CD8-positive, alpha-beta memory T cell (primary cell): ENCODE data around the gene LRBA. TPM values are rescaled to one million over a fixed set of nuclear protein-coding genes. Genes with fewer than 3 reads are reported as not detected.

Experiments used
- CTCF ChIA-PET: fragments of 350-600 bp; sonication (Branson Sonifier 250); formaldehyde crosslinking; loops from one replicate; lab custom pipeline; 2021; ENCODE audit warnings: antibody characterized with exemption; lab: Charles Lee
- POLR2A ChIA-PET: fragments of 350-600 bp; sonication (Branson Sonifier 250); formaldehyde crosslinking; loops from one replicate; lab custom pipeline; 2021; ENCODE audit warnings: antibody characterized with exemption; lab: Charles Lee
- DNase-seq, 5 donors: peaks; one replicate each; pipeline versions ENCODE4 v3.0.0 to v3.0.0-alpha.2; 2020 to 2022; ENCODE audit warnings: mixed read lengths in 1 of 5
- H3K27ac ChIP-seq: one replicate; pipeline ENCODE4 v1.7.0; 2013; ENCODE audit warnings: low read depth, mild to moderate bottlenecking, low read length, moderate library complexity
- H3K27me3 ChIP-seq: 2 replicates; pipeline ENCODE4 v1.7.0; 2013; ENCODE audit warnings: low read length, mild to moderate bottlenecking; ENCODE audit not compliant: insufficient read depth, poor library complexity, severe bottlenecking
- H3K36me3 ChIP-seq: 2 replicates; pipeline ENCODE4 v1.7.0; 2013; ENCODE audit warnings: mild to moderate bottlenecking, low read length, moderate library complexity; ENCODE audit not compliant: insufficient read depth
- H3K4me1 ChIP-seq: 2 replicates; pipeline ENCODE4 v1.7.0; 2013; ENCODE audit warnings: mild to moderate bottlenecking, low read length, moderate library complexity; ENCODE audit not compliant: insufficient read depth
- H3K4me3 ChIP-seq: 2 replicates; pipeline ENCODE4 v1.7.0; 2013; ENCODE audit warnings: mild to moderate bottlenecking, low read length
- H3K9me3 ChIP-seq: 2 replicates; pipeline ENCODE4 v1.7.0; 2013; ENCODE audit warnings: mild to moderate bottlenecking, low read length
- H3K27ac Mint-ChIP-seq, 8 donors: one replicate each; pipeline ENCODE4 v1.8.0; 2020 to 2021; ENCODE audit warnings: mixed read lengths in 8 of 8, mild to moderate bottlenecking in 6 of 8, inconsistent platforms in 3 of 8, moderate library complexity in 3 of 8
- H3K27me3 Mint-ChIP-seq, 2 donors: one replicate each; pipeline ENCODE4 v1.8.0; 2020 to 2021; ENCODE audit warnings: mixed read lengths in 2 of 2, mild to moderate bottlenecking in 1 of 2, moderate library complexity in 1 of 2
- H3K36me3 Mint-ChIP-seq, 3 donors: one replicate each; pipeline ENCODE4 v1.8.0; 2020 to 2021; ENCODE audit warnings: mixed read lengths in 3 of 3, inconsistent platforms in 1 of 3, mild to moderate bottlenecking in 1 of 3
- H3K4me1 Mint-ChIP-seq, 3 donors: one replicate each; pipeline ENCODE4 v1.8.0; 2020 to 2021; ENCODE audit warnings: mixed read lengths in 3 of 3, inconsistent platforms in 1 of 3, mild to moderate bottlenecking in 1 of 3
- H3K4me3 Mint-ChIP-seq, 7 donors: one replicate each; pipeline ENCODE4 v1.8.0; 2020 to 2021; ENCODE audit warnings: mixed read lengths in 7 of 7, mild to moderate bottlenecking in 6 of 7, moderate library complexity in 4 of 7, inconsistent platforms in 2 of 7
- H3K9me3 Mint-ChIP-seq, 5 donors: one replicate each; pipeline ENCODE4 v1.8.0; 2020 to 2022; ENCODE audit warnings: mixed read lengths in 5 of 5, mild to moderate bottlenecking in 3 of 5, moderate library complexity in 2 of 5, inconsistent platforms in 1 of 5
- polyA plus RNA-seq: library from polyadenylated mRNA; unstranded; fragments of 300-500 nt; fragmentation: Illumina TruSeq; gene quantifications from one replicate; pipeline ENCODE4 v1.2.3, GENCODE V29; 2021
- total RNA-seq, 2 experiments: library from RNA; stranded (reverse); gene quantifications; one replicate each; pipeline ENCODE4 v1.2.3, GENCODE V29; 2021

LRBA gene
- total and polyA plus RNA-seq, 3 experiments from 2014 or later, result 25.9 to 61.9 (median 56.4) TPM

- Histone ChIP-seq H3K27ac (no peak overlapping the region), H3K36me3 (peaks cover 4% of the 10 kb centered on the region), H3K27me3 (no peaks in the 10 kb centered on the region), H3K4me3 (no peak overlapping the region), H3K4me1 (no peaks in the 10 kb centered on the region), H3K9me3 (no peaks in the 10 kb centered on the region)
- H3K9me3 Mint-ChIP-seq, result no peaks in the 10 kb centered on the region
- CTCF ChIA-PET, result no interaction called here
- POLR2A ChIA-PET, result no interaction called here
- H3K36me3 Mint-ChIP-seq, result peaks cover 0 to 27% (median 6%) of the 10 kb centered on the region in 3 donors
- H3K4me3 Mint-ChIP-seq, result no peak overlapping the region
- peaks cover 0 to 30% (median 4%) of the 10 kb centered on the region in 3 donors for H3K4me1 Mint-ChIP-seq
- no peak overlapping the region for H3K27ac Mint-ChIP-seq
- H3K27me3 Mint-ChIP-seq, result no peaks in the 10 kb centered on the region
- no peak for DNase-seq
Observed at GRCh38 chr4:150328496-150328895, 686.6 kb downstream of the LRBA start.

DNA sequence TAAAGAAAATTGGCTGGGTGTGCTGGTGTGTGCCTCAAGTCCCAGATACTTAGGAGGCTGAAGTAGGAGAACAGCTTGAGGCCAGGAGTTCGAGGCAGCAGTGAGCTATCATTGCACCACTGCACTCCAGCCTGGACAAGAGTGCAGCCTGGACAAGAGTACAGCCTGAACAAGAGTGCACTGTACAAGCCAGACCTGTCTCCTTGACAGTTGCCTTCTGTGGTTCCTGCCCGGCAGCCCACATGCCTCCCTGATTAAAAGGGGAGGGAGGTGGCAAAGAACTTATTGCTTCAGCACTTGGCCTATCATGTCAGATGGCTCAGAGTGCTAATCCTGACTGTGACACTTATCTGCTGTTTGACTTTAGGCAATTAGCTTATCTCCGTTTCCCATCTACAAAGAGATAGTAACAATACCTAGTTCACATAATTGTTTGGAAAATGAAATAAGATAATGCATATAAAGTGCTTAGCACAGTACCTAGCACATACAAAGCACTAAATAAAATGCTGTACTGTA is 687.8 kb downstream of the LRBA start:
- Mint-ChIP-seq H3K9me3 (no peaks in the 10 kb centered on the region), H3K27ac (peak overlapping the region in 1 of 8 donors; percentile 35), H3K27me3 (no peaks in the 10 kb centered on the region), H3K4me1 (peaks cover 0 to 29% (median 4%) of the 10 kb centered on the region in 3 donors), H3K4me3 (no peak overlapping the region), H3K36me3 (peaks cover 0 to 32% (median 9%) of the 10 kb centered on the region in 3 donors)
- H3K27ac ChIP-seq, result no peak overlapping the region
- no peak for DNase-seq
- no peaks in the 10 kb centered on the region for H3K9me3 ChIP-seq
- ChIA-PET CTCF (no interaction called here), POLR2A (no interaction called here)
- no peak overlapping the region for H3K4me3 ChIP-seq
- H3K27me3 ChIP-seq, result no peaks in the 10 kb centered on the region
- H3K36me3 ChIP-seq, result peaks cover 4% of the 10 kb centered on the region
- no peaks in the 10 kb centered on the region for H3K4me1 ChIP-seq

GRCh38 chr4:150325872-150326271 is 689.2 kb downstream of the LRBA start:
- Mint-ChIP-seq H3K4me1 (peaks cover 0 to 24% (median 1%) of the 10 kb centered on the region in 3 donors), H3K27ac (peak overlapping the region in 1 of 8 donors; percentile 8), H3K4me3 (peak overlapping the region in 1 of 7 donors; percentile 28), H3K36me3 (peaks cover 0 to 42% (median 15%) of the 10 kb centered on the region in 3 donors), H3K27me3 (no peaks in the 10 kb centered on the region), H3K9me3 (no peaks in the 10 kb centered on the region)
- CTCF ChIA-PET, result no interaction called here
- Histone ChIP-seq H3K36me3 (peaks cover 4% of the 10 kb centered on the region), H3K27ac (no peak overlapping the region), H3K9me3 (no peaks in the 10 kb centered on the region), H3K4me1 (no peaks in the 10 kb centered on the region), H3K4me3 (no peak overlapping the region), H3K27me3 (no peaks in the 10 kb centered on the region)
- POLR2A ChIA-PET, result no interaction called here
- no peak for DNase-seq

DNA sequence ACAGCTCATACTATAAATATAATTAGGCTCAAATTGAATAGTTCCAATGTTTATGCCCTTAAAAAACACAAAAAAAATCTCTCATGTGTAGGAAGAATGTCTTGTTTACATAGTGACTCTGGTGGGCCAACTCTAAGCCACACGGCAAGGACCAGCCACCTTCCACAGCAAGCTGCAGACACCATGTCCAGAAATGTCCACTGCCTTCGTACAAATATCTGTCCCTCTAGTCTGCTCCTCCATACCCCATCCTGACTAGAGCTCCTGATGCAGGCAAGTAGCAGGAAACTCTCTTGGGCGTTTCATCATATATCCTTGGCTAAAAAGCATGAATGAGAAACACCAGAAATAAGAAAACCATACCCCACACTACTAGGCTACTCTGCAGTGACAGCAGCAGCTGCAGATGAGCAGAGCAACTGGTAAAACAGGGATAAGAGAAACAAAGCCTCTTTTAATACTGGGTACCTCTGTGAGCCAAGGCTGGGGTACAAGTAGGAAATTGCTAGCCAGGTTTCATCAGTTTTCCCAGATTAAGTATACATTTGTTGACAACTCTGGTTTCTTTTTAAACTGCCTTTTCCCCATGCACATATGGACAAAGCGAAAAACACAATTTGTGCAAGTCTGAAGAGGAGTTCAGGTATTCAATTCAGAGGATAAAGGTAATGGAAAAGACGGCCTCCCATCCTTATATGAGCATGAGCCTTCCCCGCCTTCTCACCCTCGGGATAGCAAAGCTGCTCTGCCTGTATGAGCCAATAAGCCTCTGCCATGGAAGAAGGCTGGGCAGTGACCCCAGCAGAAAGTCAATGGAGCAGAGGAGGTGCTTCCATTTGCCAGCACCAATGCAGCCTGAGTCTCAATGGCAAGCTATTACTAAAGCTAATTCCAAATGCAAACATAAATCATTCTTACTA is 691.4 kb downstream of the LRBA start:
- peaks cover 4% of the 10 kb centered on the region for H3K36me3 ChIP-seq
- no peak overlapping the region for H3K27ac ChIP-seq
- H3K4me3 ChIP-seq, result no peak overlapping the region
- Mint-ChIP-seq H3K9me3 (no peaks in the 10 kb centered on the region), H3K27ac (peak overlapping the region in 1 of 8 donors; percentile 58), H3K4me3 (no peak overlapping the region), H3K4me1 (peaks cover 0 to 24% (median 1%) of the 10 kb centered on the region in 3 donors), H3K36me3 (peaks cover 0 to 55% (median 18%) of the 10 kb centered on the region in 3 donors), H3K27me3 (no peaks in the 10 kb centered on the region)
- no peaks in the 10 kb centered on the region for H3K4me1 ChIP-seq
- no peaks in the 10 kb centered on the region for H3K9me3 ChIP-seq
- no peaks in the 10 kb centered on the region for H3K27me3 ChIP-seq
- no peak for DNase-seq
- POLR2A ChIA-PET, result no interaction called here
- CTCF ChIA-PET, result no interaction called here

GRCh38 chr4:150322646-150323045 is 692.4 kb downstream of the LRBA start:
- no peak for DNase-seq
- Histone ChIP-seq H3K27ac (no peak overlapping the region), H3K4me3 (no peak overlapping the region), H3K36me3 (peaks cover 4% of the 10 kb centered on the region), H3K4me1 (no peaks in the 10 kb centered on the region), H3K27me3 (no peaks in the 10 kb centered on the region), H3K9me3 (no peaks in the 10 kb centered on the region)
- Mint-ChIP-seq H3K27ac (no peak overlapping the region), H3K27me3 (no peaks in the 10 kb centered on the region), H3K4me3 (no peak overlapping the region), H3K9me3 (no peaks in the 10 kb centered on the region), H3K36me3 (peaks cover 0 to 59% (median 18%) of the 10 kb centered on the region in 3 donors), H3K4me1 (peaks cover 0 to 19% (median 2%) of the 10 kb centered on the region in 3 donors)
- POLR2A ChIA-PET, result no interaction called here
- CTCF ChIA-PET, result no interaction called here

GRCh38 chr4:150321113-150321512 is 694.0 kb downstream of the LRBA start:
- CTCF ChIA-PET, result no interaction called here
- no peak overlapping the region for H3K4me3 Mint-ChIP-seq
- H3K4me1 Mint-ChIP-seq, result peaks cover 0 to 9% (median 2%) of the 10 kb centered on the region in 3 donors
- H3K27me3 ChIP-seq, result no peaks in the 10 kb centered on the region
- peaks cover 4% of the 10 kb centered on the region for H3K36me3 ChIP-seq
- peaks cover 4 to 69% (median 27%) of the 10 kb centered on the region in 3 donors for H3K36me3 Mint-ChIP-seq
- no peaks in the 10 kb centered on the region for H3K9me3 ChIP-seq
- POLR2A ChIA-PET, result no interaction called here
- DNase-seq, result no peak
- H3K4me1 ChIP-seq, result no peaks in the 10 kb centered on the region
- no peak overlapping the region for H3K27ac ChIP-seq
- no peak overlapping the region for H3K4me3 ChIP-seq
- no peaks in the 10 kb centered on the region for H3K9me3 Mint-ChIP-seq
- no peaks in the 10 kb centered on the region for H3K27me3 Mint-ChIP-seq
- H3K27ac Mint-ChIP-seq, result peak overlapping the region in 2 of 8 donors; percentile 9 to 24

- Histone ChIP-seq H3K4me3 (no peak overlapping the region), H3K27me3 (no peaks in the 10 kb centered on the region), H3K9me3 (no peaks in the 10 kb centered on the region), H3K27ac (no peak overlapping the region), H3K36me3 (no peaks in the 10 kb centered on the region), H3K4me1 (no peaks in the 10 kb centered on the region)
- ChIA-PET CTCF (no interaction called here), POLR2A (no interaction called here)
- peaks cover 0 to 2% (median 0%) of the 10 kb centered on the region in 3 donors for H3K4me1 Mint-ChIP-seq
- H3K36me3 Mint-ChIP-seq, result peaks cover 4 to 63% (median 30%) of the 10 kb centered on the region in 3 donors
- H3K27ac Mint-ChIP-seq, result no peak overlapping the region
- H3K4me3 Mint-ChIP-seq, result no peak overlapping the region
- H3K27me3 Mint-ChIP-seq, result no peaks in the 10 kb centered on the region
- no peaks in the 10 kb centered on the region for H3K9me3 Mint-ChIP-seq
- no peak for DNase-seq
Observed at GRCh38 chr4:150318971-150319370, 696.1 kb downstream of the LRBA start.

GRCh38 chr4:150318527-150318926 is 696.6 kb downstream of the LRBA start:
- ChIA-PET POLR2A (no interaction called here), CTCF (no interaction called here)
- peaks cover 0 to 2% (median 0%) of the 10 kb centered on the region in 3 donors for H3K4me1 Mint-ChIP-seq
- no peak for DNase-seq
- H3K9me3 ChIP-seq, result no peaks in the 10 kb centered on the region
- H3K4me1 ChIP-seq, result no peaks in the 10 kb centered on the region
- no peaks in the 10 kb centered on the region for H3K27me3 Mint-ChIP-seq
- no peak overlapping the region for H3K27ac Mint-ChIP-seq
- H3K9me3 Mint-ChIP-seq, result no peaks in the 10 kb centered on the region
- peaks cover 4 to 61% (median 30%) of the 10 kb centered on the region in 3 donors for H3K36me3 Mint-ChIP-seq
- H3K4me3 ChIP-seq, result no peak overlapping the region
- H3K27me3 ChIP-seq, result no peaks in the 10 kb centered on the region
- H3K27ac ChIP-seq, result no peak overlapping the region
- H3K36me3 ChIP-seq, result no peaks in the 10 kb centered on the region
- no peak overlapping the region for H3K4me3 Mint-ChIP-seq
